ENCODE measurements around the gene CTNNA2.

- no peak for TF ChIP-seq CTCF (IDR thresholded peaks at IDR 0.05)
- TF ChIP-seq POLR2AphosphoS5 (IDR thresholded peaks at IDR 0.05) = no peak
- no peak for TF ChIP-seq POLR2A (IDR thresholded peaks at IDR 0.05)
- no peak for TF ChIP-seq EP300 (IDR thresholded peaks at IDR 0.05)
These were observed 983.9 kb downstream of the CTNNA2 start for GRCh38 chr2:80496775-80497174.
